Neural cell (in vitro differentiated cells): ENCODE data around the gene NCOA3. TPM values are rescaled to one million over a fixed set of nuclear protein-coding genes. Genes with fewer than 3 reads are reported as not detected.

Source experiments
- H2AFZ ChIP-seq: fragments of 200-600, 300-800 bp; sonication (generic), shearing (Covaris generic); 2 replicates; pipeline ENCODE4 v1.6.0; 2014; ENCODE audit warnings: low read depth, mild to moderate bottlenecking, antibody characterized with exemption, low read length, moderate library complexity
- H3F3A ChIP-seq: fragments of 200-600 bp; shearing (Covaris generic); 2 replicates; pipeline ENCODE4 v1.6.1; 2016; ENCODE audit warnings: mild to moderate bottlenecking, moderate library complexity, mixed read lengths, antibody characterized with exemption, low read length; ENCODE audit not compliant: insufficient read depth, poor library complexity, severe bottlenecking
- H3K27ac ChIP-seq: fragments of 200-600, 300-800 bp; sonication (generic), shearing (Covaris generic); 2 replicates; pipeline ENCODE4 v1.5.1; 2014; ENCODE audit warnings: mild to moderate bottlenecking, low read length, moderate library complexity
- H3K27me3 ChIP-seq: fragments of 300-800, 200-600 bp; sonication (generic), shearing (Covaris generic); 2 replicates; pipeline ENCODE4 v1.6.0; 2014; ENCODE audit warnings: mild to moderate bottlenecking, low read depth, low read length, moderate library complexity; ENCODE audit not compliant: insufficient read depth
- H3K36me3 ChIP-seq: fragments of 300-800, 200-600 bp; sonication (generic), shearing (Covaris generic); 2 replicates; pipeline ENCODE4 v1.5.1; 2014; ENCODE audit warnings: mild to moderate bottlenecking, antibody characterized with exemption, low read length, moderate library complexity; ENCODE audit not compliant: insufficient read depth
- H3K4me2 ChIP-seq: fragments of 300-800, 200-600 bp; sonication (generic), shearing (Covaris generic); 2 replicates; pipeline ENCODE4 v1.6.0; 2014; ENCODE audit warnings: mild to moderate bottlenecking, low read length
- H3K4me3 ChIP-seq: fragments of 300-800, 200-600 bp; sonication (generic), shearing (Covaris generic); 2 replicates; pipeline ENCODE4 v1.5.1; 2014; ENCODE audit warnings: mild to moderate bottlenecking, low read length, moderate library complexity
- H3K79me2 ChIP-seq: fragments of 200-600 bp; shearing (Covaris generic); replicated peaks from 2 replicates; pipeline ENCODE4 v1.6.0; 2014; ENCODE audit warnings: mild to moderate bottlenecking, low read length, moderate library complexity; ENCODE audit not compliant: insufficient read depth
- H3K9ac ChIP-seq: fragments of 300-800, 200-600 bp; sonication (generic), shearing (Covaris generic); 2 replicates; pipeline ENCODE4 v1.6.1; 2016; ENCODE audit warnings: mild to moderate bottlenecking, low read length, mixed read lengths
- H3K9me2 ChIP-seq: fragments of 200-600 bp; shearing (Covaris generic); 2 replicates; pipeline ENCODE4 v1.6.1; 2016; ENCODE audit warnings: mild to moderate bottlenecking, low read length, mixed read lengths; ENCODE audit not compliant: insufficient read depth
- H3K9me3 ChIP-seq: fragments of 200-600, 300-800 bp; sonication (generic), shearing (Covaris generic); 2 replicates; pipeline ENCODE4 v1.6.1; 2016; ENCODE audit warnings: mild to moderate bottlenecking, mixed run types, low read length, moderate library complexity, mixed read lengths
- H4K20me1 ChIP-seq: fragments of 200-600 bp; shearing (Covaris generic); 2 replicates; pipeline ENCODE4 v1.6.1; 2016; ENCODE audit warnings: mild to moderate bottlenecking, mixed run types; ENCODE audit not compliant: insufficient read depth
- EP300 ChIP-seq: fragments of 450-650 bp; conservative IDR thresholded peaks from 2 replicates; pipeline ENCODE4 v1.6.1; 2014; ENCODE audit warnings: antibody characterized with exemption, mild to moderate bottlenecking, moderate library complexity; ENCODE audit not compliant: poor library complexity, severe bottlenecking
- EZH2 ChIP-seq: fragments of 200-600, 300-800 bp; shearing (Covaris generic), sonication (generic); IDR thresholded peaks from 2 replicates; pipeline ENCODE4 v1.6.1; 2014; ENCODE audit warnings: antibody characterized with exemption, low read length, borderline replicate concordance, mild to moderate bottlenecking; ENCODE audit not compliant: insufficient read depth, poor library complexity, severe bottlenecking
- MXI1 ChIP-seq: fragments of 450-650 bp; conservative IDR thresholded peaks from 2 replicates; pipeline ENCODE4 v1.6.1; 2014; ENCODE audit warnings: antibody characterized with exemption, mild to moderate bottlenecking; ENCODE audit not compliant: poor library complexity, severe bottlenecking
- POLR2AphosphoS5 ChIP-seq: IDR thresholded peaks from 2 replicates; pipeline ENCODE4 v1.6.1; 2012
- RAD21 ChIP-seq: fragments of 450-650 bp; conservative IDR thresholded peaks from 2 replicates; pipeline ENCODE4 v1.6.1; 2014; ENCODE audit warnings: antibody characterized with exemption, mild to moderate bottlenecking, moderate library complexity
- SMC3 ChIP-seq: fragments of 450-650 bp; conservative IDR thresholded peaks from 2 replicates; pipeline ENCODE4 v1.6.1; 2014; ENCODE audit warnings: antibody characterized with exemption, mild to moderate bottlenecking, moderate library complexity; ENCODE audit not compliant: poor library complexity
- TAF1 ChIP-seq: IDR thresholded peaks from 2 replicates; pipeline ENCODE4 v1.6.1; 2012; ENCODE audit warnings: low read depth
- polyA plus RNA-seq: library from polyadenylated mRNA; depleted of rRNA; stranded (reverse); fragments of >200 nt; gene quantifications from 2 replicates; pipeline ENCODE4 v1.2.3, GENCODE V29; 2014
- TF ChIP-seq, protein P1 (sequence below): fragments of 450-650 bp; IDR thresholded peaks from 2 replicates; pipeline ENCODE4 v1.5.1; 2014; ENCODE audit warnings: antibody characterized with exemption, mild to moderate bottlenecking, moderate library complexity; ENCODE audit not compliant: poor library complexity, severe bottlenecking
- TF ChIP-seq, protein P2 (sequence below): IDR thresholded peaks from 2 replicates; pipeline ENCODE4 v1.6.1; 2012; ENCODE audit warnings: borderline replicate concordance

The NCOA3 gene
- polyA plus RNA-seq, 1 donor from 2014 or later, result 14.2 TPM

- H3K9ac ChIP-seq, result no peak overlapping the region
- no peaks in the 10 kb centered on the region for H4K20me1 ChIP-seq
- no peaks in the 10 kb centered on the region for H3K9me2 ChIP-seq
- H3K27ac ChIP-seq, result no peak overlapping the region
- no peaks in the 10 kb centered on the region for H3K9me3 ChIP-seq
- H3K4me3 ChIP-seq, result no peak overlapping the region
- H3F3A ChIP-seq, result no peaks in the 10 kb centered on the region
- no peak for TF ChIP-seq SMC3
- no peak for TF ChIP-seq EZH2
- TF ChIP-seq, protein P1, sequence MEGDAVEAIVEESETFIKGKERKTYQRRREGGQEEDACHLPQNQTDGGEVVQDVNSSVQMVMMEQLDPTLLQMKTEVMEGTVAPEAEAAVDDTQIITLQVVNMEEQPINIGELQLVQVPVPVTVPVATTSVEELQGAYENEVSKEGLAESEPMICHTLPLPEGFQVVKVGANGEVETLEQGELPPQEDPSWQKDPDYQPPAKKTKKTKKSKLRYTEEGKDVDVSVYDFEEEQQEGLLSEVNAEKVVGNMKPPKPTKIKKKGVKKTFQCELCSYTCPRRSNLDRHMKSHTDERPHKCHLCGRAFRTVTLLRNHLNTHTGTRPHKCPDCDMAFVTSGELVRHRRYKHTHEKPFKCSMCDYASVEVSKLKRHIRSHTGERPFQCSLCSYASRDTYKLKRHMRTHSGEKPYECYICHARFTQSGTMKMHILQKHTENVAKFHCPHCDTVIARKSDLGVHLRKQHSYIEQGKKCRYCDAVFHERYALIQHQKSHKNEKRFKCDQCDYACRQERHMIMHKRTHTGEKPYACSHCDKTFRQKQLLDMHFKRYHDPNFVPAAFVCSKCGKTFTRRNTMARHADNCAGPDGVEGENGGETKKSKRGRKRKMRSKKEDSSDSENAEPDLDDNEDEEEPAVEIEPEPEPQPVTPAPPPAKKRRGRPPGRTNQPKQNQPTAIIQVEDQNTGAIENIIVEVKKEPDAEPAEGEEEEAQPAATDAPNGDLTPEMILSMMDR, result no peak
- no peak for TF ChIP-seq TAF1
- TF ChIP-seq EP300, result no peak
- TF ChIP-seq MXI1, result no peak
- TF ChIP-seq, protein P2, sequence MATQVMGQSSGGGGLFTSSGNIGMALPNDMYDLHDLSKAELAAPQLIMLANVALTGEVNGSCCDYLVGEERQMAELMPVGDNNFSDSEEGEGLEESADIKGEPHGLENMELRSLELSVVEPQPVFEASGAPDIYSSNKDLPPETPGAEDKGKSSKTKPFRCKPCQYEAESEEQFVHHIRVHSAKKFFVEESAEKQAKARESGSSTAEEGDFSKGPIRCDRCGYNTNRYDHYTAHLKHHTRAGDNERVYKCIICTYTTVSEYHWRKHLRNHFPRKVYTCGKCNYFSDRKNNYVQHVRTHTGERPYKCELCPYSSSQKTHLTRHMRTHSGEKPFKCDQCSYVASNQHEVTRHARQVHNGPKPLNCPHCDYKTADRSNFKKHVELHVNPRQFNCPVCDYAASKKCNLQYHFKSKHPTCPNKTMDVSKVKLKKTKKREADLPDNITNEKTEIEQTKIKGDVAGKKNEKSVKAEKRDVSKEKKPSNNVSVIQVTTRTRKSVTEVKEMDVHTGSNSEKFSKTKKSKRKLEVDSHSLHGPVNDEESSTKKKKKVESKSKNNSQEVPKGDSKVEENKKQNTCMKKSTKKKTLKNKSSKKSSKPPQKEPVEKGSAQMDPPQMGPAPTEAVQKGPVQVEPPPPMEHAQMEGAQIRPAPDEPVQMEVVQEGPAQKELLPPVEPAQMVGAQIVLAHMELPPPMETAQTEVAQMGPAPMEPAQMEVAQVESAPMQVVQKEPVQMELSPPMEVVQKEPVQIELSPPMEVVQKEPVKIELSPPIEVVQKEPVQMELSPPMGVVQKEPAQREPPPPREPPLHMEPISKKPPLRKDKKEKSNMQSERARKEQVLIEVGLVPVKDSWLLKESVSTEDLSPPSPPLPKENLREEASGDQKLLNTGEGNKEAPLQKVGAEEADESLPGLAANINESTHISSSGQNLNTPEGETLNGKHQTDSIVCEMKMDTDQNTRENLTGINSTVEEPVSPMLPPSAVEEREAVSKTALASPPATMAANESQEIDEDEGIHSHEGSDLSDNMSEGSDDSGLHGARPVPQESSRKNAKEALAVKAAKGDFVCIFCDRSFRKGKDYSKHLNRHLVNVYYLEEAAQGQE, result no peak
- TF ChIP-seq RAD21, result no peak
- TF ChIP-seq POLR2AphosphoS5, result no peak
- no peak overlapping the region for H3K4me2 ChIP-seq
- H3K27me3 ChIP-seq, result no peaks in the 10 kb centered on the region
- H2AFZ ChIP-seq, result no peak overlapping the region
- H3K79me2 ChIP-seq, result no peaks in the 10 kb centered on the region
- peaks cover 3% of the 10 kb centered on the region for H3K36me3 ChIP-seq
Measured at GRCh38 chr20:47635256-47635655, 133.6 kb downstream of the NCOA3 start.

DNA sequence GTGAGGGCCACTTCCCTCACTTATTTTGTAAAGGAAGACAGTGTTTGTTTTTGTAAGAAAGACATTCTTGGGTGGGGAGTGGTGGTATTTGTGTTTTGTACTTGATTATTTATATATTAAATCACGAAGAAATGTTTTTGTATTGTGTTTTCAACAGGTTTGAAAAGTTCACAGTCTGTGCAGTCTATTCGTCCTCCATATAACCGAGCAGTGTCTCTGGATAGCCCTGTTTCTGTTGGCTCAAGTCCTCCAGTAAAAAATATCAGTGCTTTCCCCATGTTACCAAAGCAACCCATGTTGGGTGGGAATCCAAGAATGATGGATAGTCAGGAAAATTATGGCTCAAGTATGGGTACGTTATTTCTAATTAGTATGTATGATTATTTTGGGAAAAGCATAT, 137.2 kb downstream of the NCOA3 start:
- H3K9ac ChIP-seq, result no peak overlapping the region
- no peak overlapping the region for H2AFZ ChIP-seq
- H3K4me3 ChIP-seq, result no peak overlapping the region
- H3K36me3 ChIP-seq, result peaks cover 8% of the 10 kb centered on the region
- no peaks in the 10 kb centered on the region for H3F3A ChIP-seq
- H4K20me1 ChIP-seq, result no peaks in the 10 kb centered on the region
- no peak overlapping the region for H3K27ac ChIP-seq
- TF ChIP-seq EZH2 (no peak), MXI1 (no peak), POLR2AphosphoS5 (no peak), SMC3 (no peak), TAF1 (no peak), RAD21 (no peak), EP300 (no peak)
- TF ChIP-seq, protein P1, result no peak
- TF ChIP-seq, protein P2, result no peak
- no peaks in the 10 kb centered on the region for H3K9me2 ChIP-seq
- H3K9me3 ChIP-seq, result no peaks in the 10 kb centered on the region
- no peak overlapping the region for H3K4me2 ChIP-seq
- no peaks in the 10 kb centered on the region for H3K27me3 ChIP-seq
- H3K79me2 ChIP-seq, result no peaks in the 10 kb centered on the region
